Kidney glomerular epithelial cell (primary cell): ENCODE measurements around the gene HPD.
"Not testable (repeated sequence)": the region's sequence is repeated elsewhere in the genome, so short reads cannot be mapped to it uniquely, and the experiment has no call there.

ENCODE experiments used
- DNase-seq: peaks from one replicate; lab custom pipeline; 2025; lab: John Stamatoyannopoulos, UW

HPD gene

DNA sequence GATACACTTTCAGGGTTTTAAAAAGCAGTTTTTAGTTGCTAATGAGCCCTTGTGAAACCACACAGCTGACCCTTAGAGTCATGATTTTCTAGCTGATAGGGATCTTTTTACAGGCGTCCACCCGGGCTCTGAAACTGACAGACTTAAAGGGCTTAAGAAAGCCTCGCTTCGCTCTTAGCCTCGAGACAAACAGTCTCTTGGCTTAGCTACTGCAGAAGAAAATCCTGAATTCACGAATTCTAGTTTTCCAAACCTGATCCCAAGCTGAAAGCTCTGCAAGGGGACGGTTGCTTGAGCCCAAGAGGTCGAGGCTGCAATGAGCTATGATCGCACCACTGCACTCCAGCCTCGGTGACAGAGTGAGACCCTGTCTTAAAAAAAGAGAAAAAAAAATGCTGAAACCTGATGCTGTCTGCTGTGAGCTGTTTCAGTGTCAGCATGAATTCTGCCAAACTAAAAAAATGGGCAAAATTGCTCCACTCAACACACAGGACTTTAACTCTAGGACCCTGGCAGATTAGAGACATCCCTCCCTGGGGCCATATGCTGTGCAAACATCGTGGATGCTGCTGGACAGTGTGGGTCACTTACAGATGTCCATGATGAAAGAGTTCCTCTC is 3.1 kb upstream of the HPD start:
- DNase-seq, result no peak

DNA sequence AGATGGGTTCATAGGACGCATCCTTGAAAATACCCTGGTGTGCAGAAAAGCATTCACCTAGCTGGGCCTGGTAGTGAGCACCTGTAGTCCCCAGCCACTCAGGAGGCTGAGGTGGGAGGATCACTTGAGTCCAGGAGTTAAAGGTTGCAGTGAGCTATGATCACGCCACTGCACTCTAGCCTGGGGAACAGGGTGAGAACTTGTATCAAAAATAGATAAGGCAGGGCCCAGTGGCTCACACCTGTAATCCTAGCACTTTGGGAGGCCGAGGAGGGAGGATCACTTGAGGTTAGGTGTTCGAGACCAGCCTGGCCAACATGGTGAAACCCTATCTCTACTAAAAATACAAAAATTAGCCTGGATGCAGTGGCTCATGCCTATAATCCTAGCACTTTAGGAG is 2.0 kb upstream of the HPD start:
- not testable (repeated sequence) for DNase-seq

- DNase-seq, result no peak
Measured at GRCh38 chr12:121860257-121860656, 1.6 kb upstream of the HPD start.

- DNase-seq, result no peak
Measured at GRCh38 chr12:121858318-121858661, 369 bp downstream of the HPD start.

GRCh38 chr12:121857322-121858246 is 1.1 kb downstream of the HPD start:
- no peak for DNase-seq

DNA sequence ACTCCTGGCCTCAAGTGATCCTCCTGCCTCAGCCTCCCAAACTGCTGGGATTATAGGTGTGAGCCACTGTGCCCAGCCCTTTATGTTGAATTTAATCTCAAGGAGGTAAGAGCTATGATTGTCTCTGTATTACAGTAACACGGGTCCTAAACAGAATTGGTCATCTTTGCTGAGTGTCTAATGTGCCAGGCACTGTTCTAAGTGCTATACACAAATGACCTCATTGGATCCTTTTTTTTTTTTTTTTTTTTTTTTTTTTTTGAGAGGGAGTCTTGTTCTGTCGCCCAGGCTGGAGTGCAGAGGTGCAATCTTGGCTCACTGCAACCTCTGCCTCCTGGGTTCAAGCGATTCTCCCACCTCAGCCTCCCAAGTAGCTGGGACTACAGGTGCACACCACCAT is 6.3 kb downstream of the HPD start:
- not testable (repeated sequence) for DNase-seq

DNA sequence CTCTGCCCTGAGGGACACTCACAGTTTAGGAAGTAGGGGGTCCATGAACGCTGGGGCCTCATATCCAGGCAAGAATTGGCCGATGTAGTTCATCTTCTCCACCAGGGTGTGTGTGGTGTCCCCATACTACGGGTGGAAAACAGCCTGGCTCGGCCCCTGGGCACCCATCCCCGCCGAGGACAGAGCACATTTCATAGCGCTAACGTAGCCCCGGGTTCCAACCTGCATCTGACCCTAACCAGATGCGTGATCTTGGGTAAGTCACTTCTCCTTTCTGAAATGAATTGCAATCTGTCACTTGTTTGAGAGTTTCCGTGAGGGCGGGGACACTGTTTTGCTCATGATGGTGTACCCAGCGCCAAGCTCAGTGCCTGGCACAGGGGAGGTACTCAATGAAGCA is 9.0 kb downstream of the HPD start:
- no peak for DNase-seq

DNA sequence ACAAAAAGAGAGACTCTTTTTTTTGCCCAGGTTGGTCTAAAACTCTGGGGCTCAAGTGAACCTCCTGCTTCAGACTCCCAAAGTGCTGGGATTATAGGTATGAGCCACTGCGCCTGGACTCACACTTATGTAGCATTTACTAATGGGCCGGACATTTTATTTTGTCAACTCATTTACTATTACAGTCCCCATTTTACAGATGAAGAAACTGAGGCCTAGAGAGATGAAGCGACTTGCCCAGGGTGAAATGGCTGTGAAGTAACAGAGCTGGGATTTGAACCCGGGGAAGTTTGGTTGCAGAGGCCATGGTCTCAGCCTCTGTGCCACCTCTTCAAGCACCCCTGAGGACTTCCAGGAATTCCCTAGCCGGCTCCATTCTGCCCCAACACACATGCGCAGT is 9.4 kb downstream of the HPD start:
- no peak for DNase-seq

- DNase-seq, result no peak
Measured at GRCh38 chr12:121845701-121846100, 13.0 kb downstream of the HPD start.

- DNase-seq, result no peak
Measured at GRCh38 chr12:121843236-121843982, 15.2 kb downstream of the HPD start.

DNA sequence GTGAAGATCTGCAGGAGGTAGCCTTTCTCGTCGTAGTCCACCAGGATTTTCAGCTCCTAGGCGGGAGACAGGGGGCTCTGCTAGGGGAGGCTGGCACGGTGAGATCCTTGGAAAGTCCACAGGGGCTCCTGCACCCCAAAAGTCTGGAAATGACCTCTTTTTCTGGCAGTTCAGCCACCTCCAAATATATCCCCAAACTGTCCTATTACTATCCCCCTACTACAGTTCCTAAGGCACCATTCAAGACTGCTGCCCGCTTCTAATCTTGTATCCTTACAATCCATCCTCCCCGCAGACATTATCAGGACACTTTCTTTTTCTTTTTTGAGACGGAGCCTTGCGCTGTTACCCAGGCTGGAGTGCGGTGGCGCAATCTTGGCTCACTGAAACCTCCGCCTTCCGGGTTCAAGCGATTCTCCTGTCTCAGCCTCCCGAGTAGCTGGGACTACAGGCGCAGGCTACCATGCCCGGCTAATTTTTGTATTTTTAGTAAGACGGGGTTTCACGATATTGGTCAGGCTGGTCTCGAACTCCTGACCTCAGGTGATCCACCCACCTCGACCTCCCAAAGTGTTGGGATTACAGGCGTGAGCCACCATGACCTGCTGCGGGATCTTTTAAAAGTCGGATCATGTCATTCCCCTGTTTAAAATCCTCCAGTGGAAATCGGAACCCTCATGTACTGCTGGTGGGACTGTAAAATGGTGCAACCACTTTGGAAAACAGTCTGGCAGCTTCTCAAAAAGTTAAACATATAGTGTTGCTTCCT is 18.5 kb downstream of the HPD start:
- DNase-seq, result no peak

- DNase-seq, result peak; percentile 94
Measured at GRCh38 chr12:121839106-121839992, 19.3 kb downstream of the HPD start.

DNA sequence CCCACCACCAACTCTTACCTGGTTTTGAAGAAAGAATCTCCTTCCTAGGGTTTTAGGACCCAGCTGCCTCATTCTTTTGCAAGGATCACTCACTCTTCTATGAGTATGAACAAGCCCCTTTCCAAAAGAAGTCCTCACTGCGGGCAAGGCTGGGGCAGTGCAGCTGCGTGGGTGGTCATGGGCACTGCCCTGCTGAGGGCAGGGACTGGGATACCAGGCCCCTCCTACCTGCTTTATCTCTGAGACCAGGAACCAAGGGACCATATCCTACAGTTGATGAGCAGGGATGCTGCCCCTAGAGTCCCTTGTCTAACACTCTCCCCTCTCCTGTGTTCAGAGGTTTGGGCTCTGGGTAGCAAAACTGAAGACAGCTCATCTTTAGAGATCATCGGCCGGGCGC is 20.5 kb downstream of the HPD start:
- no peak for DNase-seq

GRCh38 chr12:121837680-121838079 is 21.0 kb downstream of the HPD start:
- DNase-seq, result no peak

DNA sequence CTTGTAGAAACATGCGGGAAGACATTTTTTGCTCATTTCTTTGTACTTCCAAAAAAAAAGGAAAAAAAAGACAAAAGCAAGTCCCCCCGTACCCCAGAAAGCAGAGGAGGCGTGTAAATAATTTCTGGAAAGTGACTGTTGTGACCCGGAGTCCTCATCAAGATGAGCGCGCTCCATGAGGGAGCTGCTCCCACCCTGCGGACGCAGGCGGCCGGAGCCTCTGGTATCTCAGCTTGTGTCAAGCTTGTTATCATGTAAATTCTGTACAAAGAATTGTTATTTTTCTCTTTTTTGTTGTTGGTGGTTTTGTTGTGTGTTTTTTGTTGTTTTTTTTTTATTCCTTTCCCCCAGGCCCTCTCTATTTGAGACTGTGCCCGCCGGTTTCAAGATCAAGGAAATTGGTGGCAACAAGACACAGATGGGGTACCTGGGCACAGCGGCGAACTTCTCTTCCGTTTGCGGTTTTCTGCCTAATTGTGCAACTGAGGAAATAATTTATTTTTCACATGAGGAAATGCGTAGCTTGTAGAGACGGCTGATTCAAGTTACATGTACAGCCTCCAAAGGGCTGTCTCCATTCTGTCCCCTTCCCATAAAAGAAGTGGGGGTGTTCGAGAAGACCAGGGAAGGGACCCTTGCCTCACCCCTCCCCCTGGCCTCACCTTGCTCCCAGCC is 27.0 kb downstream of the HPD start:
- no peak for DNase-seq

- no peak for DNase-seq
Measured at GRCh38 chr12:121830588-121831265, 27.9 kb downstream of the HPD start.

- DNase-seq, result no peak
Measured at GRCh38 chr12:121830134-121830533, 28.5 kb downstream of the HPD start.

DNA sequence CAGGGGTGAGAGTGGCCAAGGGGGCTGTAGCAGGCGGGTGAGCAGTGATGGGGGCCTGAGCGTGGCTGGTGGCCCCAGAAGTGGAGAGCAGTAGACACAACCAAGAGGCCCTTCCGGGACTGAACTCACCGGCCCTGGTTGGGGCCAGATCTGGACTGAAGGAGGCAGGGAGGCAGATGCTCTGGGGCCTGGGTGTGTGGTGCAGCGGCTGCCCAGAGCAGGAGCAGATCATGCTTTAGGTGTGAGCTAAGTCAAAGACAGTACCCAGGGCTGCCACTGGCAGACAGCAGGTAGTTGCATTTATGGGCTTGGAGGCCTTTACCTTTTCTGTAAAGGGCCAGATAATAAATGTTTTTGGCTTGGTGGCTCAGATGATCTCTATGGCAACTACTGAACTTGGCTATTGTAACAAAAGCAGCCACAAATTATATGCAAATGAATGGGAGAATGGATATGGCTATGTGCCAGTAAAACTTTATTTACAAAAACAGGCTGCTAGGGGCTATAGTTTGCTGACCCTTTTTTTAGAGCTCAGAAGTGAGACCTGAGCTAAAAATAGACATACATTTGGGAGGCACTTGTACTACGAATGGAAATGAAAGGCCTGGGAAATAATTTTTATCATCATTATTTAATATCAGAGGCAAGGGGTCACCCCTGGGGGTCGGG is 29.3 kb downstream of the HPD start:
- no peak for DNase-seq

DNA sequence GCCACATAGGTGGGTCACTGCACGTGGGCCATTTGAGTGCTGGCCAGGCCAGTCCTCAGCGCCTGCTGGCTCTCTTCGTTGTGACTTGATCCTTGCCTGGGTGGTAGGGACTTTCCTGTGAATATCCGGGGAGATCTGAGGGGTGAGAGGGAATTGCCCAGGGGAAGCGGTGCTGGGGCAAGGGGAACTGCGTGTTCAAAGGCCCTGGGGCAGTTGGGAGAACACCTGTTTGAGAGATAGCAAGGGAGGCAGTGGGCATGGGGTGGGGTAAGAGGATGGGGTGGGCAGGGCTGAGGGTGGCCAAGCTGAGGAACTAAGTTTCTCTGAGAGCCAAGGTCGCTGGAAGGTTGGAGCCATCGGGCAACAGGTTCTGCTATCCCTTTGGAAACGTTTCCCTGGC is 29.8 kb downstream of the HPD start:
- no peak for DNase-seq
